Lung (tissue), 12 donors: ENCODE results near the gene LCORL. TPM values are rescaled to one million over a fixed set of nuclear protein-coding genes. Genes with fewer than 3 reads are reported as not detected.

Source experiments
- ATAC-seq: fragments of 200-7000 bp; cut with Tn5 transposase; one replicate; pipeline ENCODE4 v1.9.1; 2020; ENCODE audit warnings: moderate number of reproducible peaks; ENCODE audit not compliant: insufficient read depth, low FRiP score
- DNase-seq, 3 donors: peaks; one replicate each; pipeline ENCODE4 v3.0.0-alpha.2; 2013 to 2017
- H3K27ac ChIP-seq, 2 donors: one replicate each; pipeline ENCODE4 v1.5.1; 2013; ENCODE audit warnings: mild to moderate bottlenecking in 2 of 2, moderate library complexity in 2 of 2, control low read depth in 1 of 2, inconsistent platforms in 1 of 2, low read depth in 1 of 2, low read length in 1 of 2
- H3K27me3 ChIP-seq, 3 donors: one replicate each; pipeline ENCODE4 v1.5.1; 2013; ENCODE audit warnings: low read length in 2 of 3; ENCODE audit not compliant: control insufficient read depth in 3 of 3, insufficient read depth in 3 of 3
- H3K36me3 ChIP-seq, 4 donors: one replicate each; pipeline ENCODE4 v1.5.1; 2013; ENCODE audit warnings: low read length in 4 of 4, mild to moderate bottlenecking in 1 of 4, moderate library complexity in 1 of 4; ENCODE audit not compliant: control insufficient read depth in 4 of 4, insufficient read depth in 4 of 4
- H3K4me1 ChIP-seq, 5 donors: one replicate each; pipeline ENCODE4 v1.5.1; 2013; ENCODE audit warnings: low read length in 5 of 5, mild to moderate bottlenecking in 2 of 5, moderate library complexity in 1 of 5; ENCODE audit not compliant: control insufficient read depth in 5 of 5, insufficient read depth in 5 of 5
- H3K4me3 ChIP-seq: one replicate; pipeline ENCODE4 v1.5.1; 2013; ENCODE audit warnings: mild to moderate bottlenecking, control low read depth, moderate library complexity
- H3K9ac ChIP-seq, 2 donors: one replicate each; pipeline ENCODE4 v1.5.1; 2013; ENCODE audit warnings: low read length in 2 of 2, control low read depth in 1 of 2; ENCODE audit not compliant: insufficient read depth in 1 of 2
- H3K9me3 ChIP-seq, 4 donors: one replicate each; pipeline ENCODE4 v1.5.1; 2013; ENCODE audit warnings: low read length in 3 of 4, mild to moderate bottlenecking in 1 of 4, moderate library complexity in 1 of 4; ENCODE audit not compliant: control insufficient read depth in 4 of 4, insufficient read depth in 3 of 4
- WGBS, 2 donors: extraction: QIAGEN DNeasy Blood & Tissue Kit; methylation state at CpG; one replicate each; pipeline ENCODE4 v1.1.7; 2013; 5-methylcytosine and 5-hydroxymethylcytosine counted together
- polyA plus RNA-seq, 2 donors: library from polyadenylated mRNA; stranded (reverse); fragments of 200-250 nt; gene quantifications; one replicate each; pipeline ENCODE4 v1.2.1, GENCODE V29; 2013
- total RNA-seq, 2 donors: library from RNA; depleted of rRNA in 1 of 2; stranded (reverse); fragments of >200 nt in 1 of 2; gene quantifications; one replicate each; pipeline ENCODE4 v1.2.1, GENCODE V29; 2014 to 2021
- TF ChIP-seq, protein P1 (sequence below): IDR thresholded peaks from 2 replicates; pipeline ENCODE4 v1.5.1; 2012; ENCODE audit warnings: mild to moderate bottlenecking; ENCODE audit errors: control extremely low read depth, extremely low read depth
- donor health status: control.
- donor health status: control.
- donor health status: Bipolar disorder and iron deficiency.
- donor health status: healthy.
- donor health status: DM: yes; HTN: yes; CAD: no.

The LCORL gene
- total and polyA plus RNA-seq, 4 donors, result 2.8 to 29.0 (median 7.0) TPM

DNA sequence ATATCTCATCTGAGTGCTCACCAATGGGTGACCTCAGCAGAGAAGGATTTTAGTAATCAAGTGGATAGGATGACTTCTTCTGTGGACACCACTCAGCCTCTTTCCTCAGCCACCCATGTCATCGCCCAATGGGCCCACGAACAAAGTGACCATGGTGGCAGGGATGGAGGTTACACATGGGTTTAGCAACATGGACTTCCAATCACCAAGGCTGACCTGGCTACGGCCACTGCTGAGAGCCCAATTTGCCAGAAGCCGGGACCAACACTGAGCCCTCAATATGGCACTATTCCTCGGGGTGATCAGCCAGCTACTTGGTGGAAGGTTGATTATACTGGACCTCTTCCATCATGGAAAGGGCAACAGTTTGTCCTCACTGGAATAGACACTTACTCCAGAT lies 97.4 kb downstream of the LCORL start:
- Histone ChIP-seq H3K9ac (no peak overlapping the region), H3K36me3 (peaks cover 0 to 6% (median 3%) of the 10 kb centered on the region in 4 donors), H3K4me1 (no peaks in the 10 kb centered on the region), H3K4me3 (no peak overlapping the region), H3K27ac (no peak overlapping the region), H3K27me3 (no peaks in the 10 kb centered on the region), H3K9me3 (no peaks in the 10 kb centered on the region)
- TF ChIP-seq, protein P1, sequence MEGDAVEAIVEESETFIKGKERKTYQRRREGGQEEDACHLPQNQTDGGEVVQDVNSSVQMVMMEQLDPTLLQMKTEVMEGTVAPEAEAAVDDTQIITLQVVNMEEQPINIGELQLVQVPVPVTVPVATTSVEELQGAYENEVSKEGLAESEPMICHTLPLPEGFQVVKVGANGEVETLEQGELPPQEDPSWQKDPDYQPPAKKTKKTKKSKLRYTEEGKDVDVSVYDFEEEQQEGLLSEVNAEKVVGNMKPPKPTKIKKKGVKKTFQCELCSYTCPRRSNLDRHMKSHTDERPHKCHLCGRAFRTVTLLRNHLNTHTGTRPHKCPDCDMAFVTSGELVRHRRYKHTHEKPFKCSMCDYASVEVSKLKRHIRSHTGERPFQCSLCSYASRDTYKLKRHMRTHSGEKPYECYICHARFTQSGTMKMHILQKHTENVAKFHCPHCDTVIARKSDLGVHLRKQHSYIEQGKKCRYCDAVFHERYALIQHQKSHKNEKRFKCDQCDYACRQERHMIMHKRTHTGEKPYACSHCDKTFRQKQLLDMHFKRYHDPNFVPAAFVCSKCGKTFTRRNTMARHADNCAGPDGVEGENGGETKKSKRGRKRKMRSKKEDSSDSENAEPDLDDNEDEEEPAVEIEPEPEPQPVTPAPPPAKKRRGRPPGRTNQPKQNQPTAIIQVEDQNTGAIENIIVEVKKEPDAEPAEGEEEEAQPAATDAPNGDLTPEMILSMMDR, result no peak
- WGBS, 2 donors, result 96 to 98% methylated on average over 5 of the region's 5 CpGs
- DNase-seq (no peak), ATAC-seq (no peak)

DNA sequence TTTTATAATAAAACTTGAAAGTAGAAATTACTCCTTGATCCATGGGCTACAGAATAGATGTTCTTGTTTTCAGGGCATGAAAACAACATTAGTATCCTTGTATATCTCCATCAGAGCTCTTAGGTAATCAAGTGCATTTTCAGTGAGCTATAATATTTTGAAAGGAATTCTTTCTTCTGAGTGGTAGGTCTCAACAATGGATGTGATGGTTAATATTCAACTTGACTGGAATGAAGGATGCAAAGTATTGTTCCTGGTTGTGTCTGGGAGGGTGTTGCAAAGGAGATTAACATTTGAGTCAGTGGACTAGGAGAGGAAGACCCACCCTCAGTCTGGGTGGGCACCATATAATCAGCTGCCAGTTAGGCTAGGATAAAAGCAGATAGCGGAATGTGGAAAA lies 100.1 kb downstream of the LCORL start:
- Histone ChIP-seq H3K9me3 (peaks cover 0 to 2% (median 0%) of the 10 kb centered on the region in 4 donors), H3K27me3 (no peaks in the 10 kb centered on the region), H3K4me1 (no peaks in the 10 kb centered on the region), H3K27ac (no peak overlapping the region), H3K4me3 (no peak overlapping the region), H3K36me3 (peaks cover 0 to 6% (median 3%) of the 10 kb centered on the region in 4 donors), H3K9ac (no peak overlapping the region)
- 100% methylated on average over 1 of the region's 1 CpG for WGBS, 2 donors
- DNase-seq (no peak), ATAC-seq (no peak)
- TF ChIP-seq, protein P1, result no peak

DNA sequence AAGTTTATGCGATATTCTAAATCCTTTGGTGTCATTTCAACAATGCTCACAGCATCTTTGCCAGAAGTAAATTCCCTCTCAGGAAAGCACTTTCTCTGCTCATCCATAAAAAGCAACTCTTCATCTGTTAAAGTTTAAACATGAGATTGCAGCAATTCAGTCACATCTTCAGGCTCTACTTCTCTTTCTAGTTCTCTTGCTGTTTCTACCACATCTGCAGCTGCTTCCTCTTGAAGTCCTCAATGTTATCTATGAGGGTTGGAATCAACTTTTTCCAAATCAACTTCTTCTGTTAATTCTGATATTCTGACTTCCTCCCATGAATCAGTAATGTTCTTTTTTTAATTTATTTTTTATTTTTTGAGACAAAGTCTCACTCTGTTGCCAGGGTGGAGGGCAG lies 100.9 kb downstream of the LCORL start:
- H3K9ac ChIP-seq, result no peak overlapping the region
- H3K27me3 ChIP-seq, result no peaks in the 10 kb centered on the region
- TF ChIP-seq, protein P1, result no peak
- peaks cover 0 to 6% (median 3%) of the 10 kb centered on the region in 4 donors for H3K36me3 ChIP-seq
- DNase-seq (no peak), ATAC-seq (no peak)
- 93 to 100% methylated on average over 1 of the region's 1 CpG for WGBS, 2 donors
- H3K27ac ChIP-seq, result no peak overlapping the region
- no peak overlapping the region for H3K4me3 ChIP-seq
- H3K9me3 ChIP-seq, result peaks cover 0 to 2% (median 0%) of the 10 kb centered on the region in 4 donors
- H3K4me1 ChIP-seq, result no peaks in the 10 kb centered on the region

DNA sequence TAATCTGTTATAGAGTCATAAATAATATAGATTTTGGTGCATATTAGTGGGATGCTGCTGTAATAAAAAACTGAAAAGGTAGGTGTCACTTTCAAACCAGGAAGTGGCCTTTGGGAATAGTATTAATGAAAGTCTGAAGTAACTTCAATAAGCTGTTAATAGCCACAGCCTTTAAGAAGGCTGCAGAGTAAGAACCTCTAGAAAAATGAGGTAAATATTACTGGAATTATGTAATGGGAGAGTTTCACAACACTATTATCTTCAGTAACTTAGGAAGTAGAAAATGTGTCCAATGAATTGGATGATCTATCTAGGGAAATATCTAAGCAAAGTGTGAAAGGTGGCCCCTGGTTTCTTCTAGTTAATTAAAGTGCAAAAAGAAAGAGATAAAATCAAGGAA lies 106.1 kb downstream of the LCORL start:
- TF ChIP-seq, protein P1, result no peak
- H3K4me1 ChIP-seq, result no peaks in the 10 kb centered on the region
- no peak overlapping the region for H3K4me3 ChIP-seq
- DNase-seq (no peak), ATAC-seq (no peak)
- H3K9ac ChIP-seq, result no peak overlapping the region
- H3K36me3 ChIP-seq, result peaks cover 0 to 8% (median 3%) of the 10 kb centered on the region in 4 donors
- no peaks in the 10 kb centered on the region for H3K27me3 ChIP-seq
- no peak overlapping the region for H3K27ac ChIP-seq
- H3K9me3 ChIP-seq, result peaks cover 0 to 2% (median 0%) of the 10 kb centered on the region in 4 donors
